Measurements from ENCODE around the gene ZBTB11. TPM values are rescaled to one million over a fixed set of nuclear protein-coding genes. Genes with fewer than 3 reads are reported as not detected.

ZBTB11 gene
- total RNA-seq, 1 donor from 2014 or later, result 15.7 TPM

DNA sequence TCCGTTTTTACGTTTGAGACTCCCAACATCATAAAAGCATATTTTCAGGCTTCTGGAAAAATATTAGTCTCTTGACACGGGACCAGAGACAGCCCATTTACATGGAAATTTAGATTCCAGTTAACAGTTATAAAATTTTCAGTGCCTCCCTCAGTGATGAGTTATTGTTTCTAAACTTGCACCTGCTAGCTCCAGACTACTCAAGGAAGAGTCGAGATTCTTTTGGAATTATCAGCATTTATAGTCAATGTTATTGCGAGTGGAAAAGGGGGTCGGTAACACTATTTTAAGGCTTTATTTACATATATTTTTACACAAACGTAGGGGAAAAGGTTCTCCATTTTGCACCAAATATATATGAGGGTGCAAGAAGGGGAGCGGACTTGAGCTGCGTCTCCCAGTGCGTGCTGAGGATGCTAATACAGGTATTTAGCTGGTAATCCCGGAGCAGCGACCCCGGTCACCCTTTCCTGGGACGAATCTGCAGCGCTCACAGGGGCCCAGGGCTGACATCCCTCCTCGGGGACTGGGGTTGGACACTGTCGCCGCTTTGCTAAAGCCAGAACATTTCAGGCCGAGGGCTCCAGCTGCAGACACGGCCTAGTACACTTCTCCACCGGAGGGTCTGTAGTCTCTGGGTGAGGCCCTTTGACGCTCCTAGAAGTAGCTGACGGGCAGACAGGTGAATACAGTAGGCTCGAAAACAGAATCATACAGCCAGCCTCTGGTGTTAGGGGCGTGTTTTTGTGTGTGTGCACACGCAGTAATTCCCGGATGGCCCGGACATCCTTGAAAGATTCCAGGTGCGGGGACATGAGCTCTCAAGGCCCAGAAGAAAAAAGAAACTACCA lies 729 bp upstream of the ZBTB11 start:
- Mint-ChIP-seq H3K36me3 (ENCODE audit: unreplicated experiment) (no peaks in the 10 kb centered on the region), H3K27me3 (ENCODE audit: unreplicated experiment) (peaks cover 8% of the 10 kb centered on the region), H3K4me3 (ENCODE audit: unreplicated experiment) (peak overlapping the region; percentile 83), H3K4me1 (ENCODE audit: low read depth, unreplicated experiment) (peaks cover 7% of the 10 kb centered on the region), H3K27ac (ENCODE audit: unreplicated experiment) (peak overlapping the region; percentile 25), H3K9me3 (ENCODE audit: unreplicated experiment) (peaks cover 6% of the 10 kb centered on the region)
- TF ChIP-seq, protein P1, sequence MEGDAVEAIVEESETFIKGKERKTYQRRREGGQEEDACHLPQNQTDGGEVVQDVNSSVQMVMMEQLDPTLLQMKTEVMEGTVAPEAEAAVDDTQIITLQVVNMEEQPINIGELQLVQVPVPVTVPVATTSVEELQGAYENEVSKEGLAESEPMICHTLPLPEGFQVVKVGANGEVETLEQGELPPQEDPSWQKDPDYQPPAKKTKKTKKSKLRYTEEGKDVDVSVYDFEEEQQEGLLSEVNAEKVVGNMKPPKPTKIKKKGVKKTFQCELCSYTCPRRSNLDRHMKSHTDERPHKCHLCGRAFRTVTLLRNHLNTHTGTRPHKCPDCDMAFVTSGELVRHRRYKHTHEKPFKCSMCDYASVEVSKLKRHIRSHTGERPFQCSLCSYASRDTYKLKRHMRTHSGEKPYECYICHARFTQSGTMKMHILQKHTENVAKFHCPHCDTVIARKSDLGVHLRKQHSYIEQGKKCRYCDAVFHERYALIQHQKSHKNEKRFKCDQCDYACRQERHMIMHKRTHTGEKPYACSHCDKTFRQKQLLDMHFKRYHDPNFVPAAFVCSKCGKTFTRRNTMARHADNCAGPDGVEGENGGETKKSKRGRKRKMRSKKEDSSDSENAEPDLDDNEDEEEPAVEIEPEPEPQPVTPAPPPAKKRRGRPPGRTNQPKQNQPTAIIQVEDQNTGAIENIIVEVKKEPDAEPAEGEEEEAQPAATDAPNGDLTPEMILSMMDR (IDR thresholded peaks at IDR 0.05; ENCODE audit: partially characterized antibody, unreplicated experiment), result peak; percentile 8
- no peak for DNase-seq

- Mint-ChIP-seq H3K9me3 (ENCODE audit: unreplicated experiment) (peaks cover 6% of the 10 kb centered on the region), H3K4me1 (ENCODE audit: low read depth, unreplicated experiment) (peaks cover 7% of the 10 kb centered on the region), H3K27me3 (ENCODE audit: unreplicated experiment) (peaks cover 8% of the 10 kb centered on the region), H3K36me3 (ENCODE audit: unreplicated experiment) (no peaks in the 10 kb centered on the region), H3K4me3 (ENCODE audit: unreplicated experiment) (peak overlapping the region; percentile 91), H3K27ac (ENCODE audit: unreplicated experiment) (peak overlapping the region; percentile 85)
- TF ChIP-seq, protein P1 (IDR thresholded peaks at IDR 0.05; ENCODE audit: partially characterized antibody, unreplicated experiment), result no peak
- DNase-seq, result peak; percentile 99
These were observed 642 bp downstream of the ZBTB11 start for GRCh38 chr3:101676216-101676764.

GRCh38 chr3:101675709-101676215 lies 1.2 kb downstream of the ZBTB11 start:
- peaks cover 6% of the 10 kb centered on the region for H3K9me3 Mint-ChIP-seq (ENCODE audit: unreplicated experiment)
- H3K36me3 Mint-ChIP-seq (ENCODE audit: unreplicated experiment), result no peaks in the 10 kb centered on the region
- H3K4me3 Mint-ChIP-seq (ENCODE audit: unreplicated experiment), result peak overlapping the region; percentile 91
- peak; percentile 48 for DNase-seq
- H3K27me3 Mint-ChIP-seq (ENCODE audit: unreplicated experiment), result peaks cover 8% of the 10 kb centered on the region
- TF ChIP-seq, protein P1 (IDR thresholded peaks at IDR 0.05; ENCODE audit: partially characterized antibody, unreplicated experiment), result no peak
- H3K27ac Mint-ChIP-seq (ENCODE audit: unreplicated experiment), result peak overlapping the region; percentile 85
- peaks cover 7% of the 10 kb centered on the region for H3K4me1 Mint-ChIP-seq (ENCODE audit: low read depth, unreplicated experiment)

DNA sequence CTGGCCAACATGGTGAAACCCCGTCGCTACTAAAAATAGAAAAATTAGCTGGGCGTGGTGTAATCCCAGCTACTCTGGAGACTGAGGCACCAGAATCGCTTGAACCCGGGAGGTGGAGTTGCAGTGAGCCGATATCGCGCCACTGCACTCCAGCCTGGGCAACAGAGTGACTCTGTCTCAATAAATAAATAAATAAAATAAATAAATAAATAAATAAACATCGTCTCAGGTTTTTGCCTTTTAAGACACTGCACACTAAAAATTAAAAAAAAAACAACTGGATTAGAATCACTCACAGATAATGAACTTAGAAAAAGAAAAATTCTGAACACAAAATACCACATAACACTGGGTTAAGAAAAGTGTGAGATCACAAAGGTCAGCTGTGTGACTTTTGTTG lies 2.4 kb downstream of the ZBTB11 start:
- no peak for DNase-seq
- Mint-ChIP-seq H3K4me3 (ENCODE audit: unreplicated experiment) (peak overlapping the region; percentile 91), H3K9me3 (ENCODE audit: unreplicated experiment) (peaks cover 6% of the 10 kb centered on the region), H3K36me3 (ENCODE audit: unreplicated experiment) (no peaks in the 10 kb centered on the region), H3K27me3 (ENCODE audit: unreplicated experiment) (peaks cover 8% of the 10 kb centered on the region), H3K4me1 (ENCODE audit: low read depth, unreplicated experiment) (peaks cover 7% of the 10 kb centered on the region), H3K27ac (ENCODE audit: unreplicated experiment) (no peak overlapping the region)
- TF ChIP-seq, protein P1 (IDR thresholded peaks at IDR 0.05; ENCODE audit: partially characterized antibody, unreplicated experiment), result no peak

DNA sequence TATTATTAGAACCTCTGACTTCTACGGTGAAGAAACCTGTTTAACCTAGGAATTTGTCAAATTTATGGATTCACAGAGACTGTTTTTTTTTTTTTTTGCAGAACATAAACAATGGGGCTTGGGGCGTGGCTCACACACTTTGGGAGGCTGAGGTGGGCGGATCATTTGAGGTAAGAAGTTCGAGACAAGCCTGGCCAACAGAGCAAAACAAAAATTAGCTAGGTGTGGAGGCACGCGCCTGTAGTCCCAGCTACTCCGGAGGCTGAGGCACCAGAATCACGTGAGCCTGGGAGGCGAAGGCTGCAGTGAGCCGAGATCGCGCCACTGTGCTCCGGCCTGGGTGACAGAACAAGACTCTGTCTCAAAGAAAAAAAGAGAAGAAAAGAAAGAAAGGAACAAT lies 3.0 kb downstream of the ZBTB11 start:
- no peak for DNase-seq
- Mint-ChIP-seq H3K9me3 (ENCODE audit: unreplicated experiment) (peaks cover 6% of the 10 kb centered on the region), H3K27ac (ENCODE audit: unreplicated experiment) (no peak overlapping the region), H3K36me3 (ENCODE audit: unreplicated experiment) (no peaks in the 10 kb centered on the region), H3K4me3 (ENCODE audit: unreplicated experiment) (peak overlapping the region; percentile 38), H3K27me3 (ENCODE audit: unreplicated experiment) (peaks cover 8% of the 10 kb centered on the region), H3K4me1 (ENCODE audit: low read depth, unreplicated experiment) (peaks cover 7% of the 10 kb centered on the region)
- TF ChIP-seq, protein P1 (IDR thresholded peaks at IDR 0.05; ENCODE audit: partially characterized antibody, unreplicated experiment), result no peak

All from glutamatergic neuron (in vitro differentiated cells).